ENCODE results near the gene CALU.

The CALU gene

DNA sequence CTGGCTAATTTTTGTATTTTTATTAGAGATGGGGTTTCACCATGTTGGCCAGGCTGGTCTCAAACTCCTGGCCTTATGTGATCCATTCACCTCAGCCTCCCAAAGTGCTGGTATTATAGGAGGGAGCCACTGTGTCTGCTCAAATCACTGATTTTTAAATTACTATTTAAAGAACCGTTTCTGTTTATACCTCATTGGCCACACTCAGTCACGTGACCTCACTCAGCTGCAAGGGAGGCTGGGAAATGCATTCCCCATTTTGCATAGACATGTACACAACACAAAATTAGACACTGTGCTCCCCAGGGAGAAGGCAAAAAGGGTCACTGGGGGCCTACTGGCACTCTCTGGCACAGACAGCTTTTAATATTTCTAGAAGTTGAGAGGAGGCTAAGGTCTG is 13.6 kb upstream of the CALU start:
- no peak for DNase-seq

DNA sequence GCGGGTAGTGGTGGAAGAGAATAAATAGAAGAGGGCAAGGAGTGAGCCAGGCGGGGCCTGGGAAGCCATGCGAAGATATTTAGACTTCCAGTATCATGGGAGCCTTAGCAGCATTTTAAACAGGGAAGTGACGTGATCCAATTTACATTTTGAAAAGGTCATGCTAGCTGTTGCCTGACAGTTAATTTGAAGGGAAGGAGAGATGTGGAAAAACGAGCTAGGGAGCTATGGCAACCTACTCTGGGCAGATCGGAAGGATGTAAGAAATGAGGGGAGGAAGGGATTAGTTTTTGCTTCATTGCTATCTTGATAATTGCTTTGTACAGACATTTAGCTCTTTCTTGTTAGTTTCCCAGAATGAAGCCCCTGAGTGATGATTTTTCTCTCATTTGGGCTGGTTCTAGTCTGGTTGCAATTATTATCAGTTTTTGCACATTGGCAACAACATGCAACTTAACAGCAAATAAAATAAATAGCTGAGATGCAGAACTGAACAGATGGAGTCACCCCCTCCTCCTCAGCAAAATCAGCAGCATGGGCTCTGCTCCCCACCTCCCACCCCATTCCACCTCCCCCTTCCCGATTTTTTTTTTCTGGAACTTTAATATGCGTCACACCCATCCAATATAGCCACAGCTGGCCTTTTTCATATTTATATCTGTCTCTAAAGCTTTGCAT is 13.0 kb upstream of the CALU start:
- no peak for DNase-seq

DNA sequence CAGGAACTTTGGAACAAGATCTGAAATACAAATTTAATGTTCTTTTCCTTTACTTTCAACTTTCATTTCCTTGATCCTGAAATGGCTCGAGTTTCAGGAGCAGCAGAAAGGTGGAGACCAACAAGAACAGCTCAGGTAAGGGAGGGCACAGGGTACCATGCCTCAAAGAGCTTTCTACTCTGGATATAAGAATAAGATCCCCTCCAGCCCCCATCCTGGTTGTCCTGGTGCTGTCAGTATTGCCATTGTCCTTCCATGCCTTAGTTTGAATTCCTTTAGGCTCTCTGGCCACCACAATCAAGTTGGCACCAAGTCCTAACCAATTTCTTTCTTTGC is 12.5 kb upstream of the CALU start:
- no peak for DNase-seq

DNA sequence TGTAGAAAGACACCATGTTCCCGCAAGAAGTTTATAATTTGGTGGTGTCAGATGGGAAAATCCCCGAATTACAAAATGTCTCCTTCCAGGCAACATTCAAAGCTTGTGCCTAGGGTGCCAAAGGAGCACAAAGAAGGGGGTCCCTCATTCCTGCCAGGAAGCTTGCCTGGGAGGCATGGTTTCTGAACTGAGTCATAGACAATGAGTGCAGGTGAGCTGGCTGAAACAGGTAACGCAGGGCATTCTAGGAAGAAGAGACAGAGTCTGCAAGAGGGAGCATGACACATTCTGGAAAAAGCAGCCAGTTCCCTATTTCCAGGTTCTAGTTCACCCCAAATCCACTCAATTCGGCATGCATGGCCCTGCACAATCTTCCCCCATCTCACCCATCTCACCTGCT is 11.9 kb upstream of the CALU start:
- no peak for DNase-seq

DNA sequence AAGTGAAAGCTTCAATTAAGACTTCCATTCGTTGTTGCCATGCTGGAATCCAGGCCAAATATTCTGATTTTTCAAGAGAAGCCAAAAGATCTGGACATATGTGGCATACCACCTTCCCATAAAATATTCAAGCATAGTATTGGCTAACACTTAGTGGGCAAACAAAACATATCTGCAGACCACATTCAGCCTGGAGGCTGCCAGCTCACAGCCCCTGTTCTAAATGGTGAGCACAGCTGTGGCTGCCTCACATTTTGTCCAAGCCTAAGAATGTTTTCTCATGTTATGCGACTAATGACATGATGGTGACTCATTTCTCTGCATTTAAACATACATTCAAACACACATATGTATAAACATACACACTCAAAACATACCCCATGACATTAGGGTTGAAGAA is 10.6 kb upstream of the CALU start:
- no peak for DNase-seq

DNA sequence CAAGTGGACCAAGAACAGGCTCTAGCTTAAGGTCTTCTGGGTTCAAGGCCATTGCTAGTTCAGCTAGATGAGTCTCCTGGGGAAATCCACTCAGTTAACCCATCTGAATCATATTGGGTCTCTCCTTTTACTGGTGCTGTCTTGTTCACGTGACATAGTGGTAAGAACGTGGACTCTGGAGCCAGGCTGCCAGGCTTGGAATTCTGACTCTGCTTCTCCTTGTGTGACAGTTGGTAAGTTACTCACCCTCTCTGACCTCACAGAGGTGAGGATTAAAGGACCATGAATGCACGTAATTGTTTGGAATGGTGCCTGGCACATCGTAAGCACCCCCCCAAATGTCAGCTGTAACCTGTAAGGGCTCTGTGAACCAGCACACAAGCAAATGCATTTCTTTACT is 9.7 kb upstream of the CALU start:
- DNase-seq: no peak

DNA sequence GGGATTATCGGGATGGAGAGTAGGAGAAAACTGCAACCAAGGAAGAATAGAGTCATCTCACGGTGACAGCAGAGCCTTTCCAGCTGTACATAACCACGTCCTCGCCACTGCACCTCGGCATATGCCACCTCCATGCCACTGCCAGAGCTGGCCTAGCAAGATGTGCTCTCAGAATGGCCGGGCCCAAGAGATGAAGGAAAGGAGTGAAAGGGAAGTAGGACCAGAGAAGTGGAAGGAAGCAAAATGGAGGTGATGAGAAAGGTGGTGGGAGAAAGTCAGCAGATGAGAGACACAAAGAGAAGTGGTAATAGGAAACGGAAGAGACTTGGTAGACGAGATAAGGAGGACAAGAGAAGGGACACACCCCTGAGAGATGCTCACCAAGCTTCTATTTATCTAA is 8.0 kb upstream of the CALU start:
- no peak for DNase-seq

DNA sequence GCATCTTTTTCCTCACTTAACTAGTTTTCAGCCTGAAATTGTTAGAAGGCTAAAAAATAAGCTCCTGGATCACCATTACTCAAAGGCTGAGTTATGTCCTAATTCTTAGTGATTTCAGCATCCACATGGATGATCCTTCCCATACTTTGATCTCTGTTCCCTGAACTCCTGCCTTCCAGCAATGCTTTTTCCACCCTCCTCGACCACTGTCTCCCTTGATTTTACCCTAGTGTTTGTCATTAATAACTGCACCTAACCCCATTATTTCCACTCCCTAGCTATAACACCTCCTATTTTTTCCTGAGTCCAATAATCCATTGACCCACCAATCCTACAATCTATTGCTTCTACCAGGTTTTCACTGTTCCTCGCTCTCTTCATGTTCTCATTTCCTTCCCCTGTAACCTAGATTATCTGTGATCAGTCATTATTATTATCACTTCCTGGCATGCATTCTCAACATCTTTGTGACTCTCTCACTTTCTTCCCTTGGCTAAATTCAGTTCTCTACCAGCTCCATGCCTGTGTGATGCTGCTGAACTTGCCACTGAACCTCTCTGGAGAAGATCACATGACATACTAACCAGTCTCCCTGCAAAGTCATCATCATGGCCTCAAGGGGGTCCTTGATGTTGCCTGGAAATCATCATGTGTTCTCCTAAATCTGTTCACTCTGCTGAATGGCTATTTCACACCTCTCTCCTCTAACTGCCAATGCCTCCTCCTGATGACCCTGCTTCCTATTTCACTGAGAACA is 6.5 kb upstream of the CALU start:
- DNase-seq: no peak

DNA sequence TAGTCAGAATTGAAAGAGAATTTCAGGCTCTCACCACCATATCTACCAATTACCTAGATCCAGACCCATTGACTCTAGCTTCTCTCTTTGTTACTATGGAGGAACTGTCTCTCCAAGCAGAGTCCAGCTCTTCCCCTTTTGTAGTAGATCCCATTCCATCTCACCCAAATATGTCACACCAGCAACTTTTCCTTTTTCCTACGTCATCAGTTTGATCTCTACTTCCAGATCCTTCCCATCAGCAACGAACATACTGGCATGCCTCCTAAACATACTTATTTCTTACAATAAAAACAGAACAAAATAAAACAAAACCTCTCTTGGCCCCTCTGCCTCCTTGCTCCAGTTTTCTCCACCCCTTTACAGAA is 5.9 kb upstream of the CALU start:
- no peak for DNase-seq

DNA sequence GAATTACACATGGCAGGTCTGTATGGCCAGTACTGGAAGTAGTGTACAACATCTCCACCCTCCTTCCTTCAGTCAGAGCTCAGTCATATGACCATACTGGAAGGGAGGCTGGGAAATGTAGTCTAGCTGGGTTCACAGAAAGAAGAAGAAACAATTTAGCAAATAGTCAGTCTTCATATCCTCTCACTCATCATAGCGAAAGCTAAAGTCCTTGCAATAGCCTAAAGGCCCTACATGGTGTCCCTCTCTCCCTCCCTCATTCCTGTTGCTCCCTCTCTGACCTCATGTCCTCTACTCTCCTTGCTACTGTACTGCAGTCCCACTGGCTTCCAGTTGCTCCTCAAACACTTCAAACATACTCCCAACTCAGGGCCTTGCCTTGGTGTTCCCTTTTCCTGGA is 4.3 kb upstream of the CALU start:
- DNase-seq: no peak

DNA sequence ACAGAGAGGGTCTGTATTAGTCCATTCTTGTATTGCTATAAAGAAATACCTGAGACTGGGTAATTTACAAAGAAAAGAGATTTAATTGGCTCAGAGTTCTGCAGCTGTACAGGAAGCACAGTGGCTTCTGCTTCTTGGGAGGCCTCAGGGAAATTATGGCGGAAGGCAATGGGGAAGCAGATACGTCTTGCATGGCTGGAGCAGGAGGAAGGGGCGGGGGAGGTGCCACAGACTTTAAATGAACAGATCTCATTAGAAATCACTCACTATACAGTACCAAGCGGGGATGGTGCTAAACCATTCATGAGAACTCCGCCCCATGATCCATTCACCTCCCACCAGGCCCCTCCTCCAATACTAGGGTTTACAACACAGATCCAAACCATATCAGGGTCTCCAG is 3.7 kb upstream of the CALU start:
- DNase-seq: no peak

DNA sequence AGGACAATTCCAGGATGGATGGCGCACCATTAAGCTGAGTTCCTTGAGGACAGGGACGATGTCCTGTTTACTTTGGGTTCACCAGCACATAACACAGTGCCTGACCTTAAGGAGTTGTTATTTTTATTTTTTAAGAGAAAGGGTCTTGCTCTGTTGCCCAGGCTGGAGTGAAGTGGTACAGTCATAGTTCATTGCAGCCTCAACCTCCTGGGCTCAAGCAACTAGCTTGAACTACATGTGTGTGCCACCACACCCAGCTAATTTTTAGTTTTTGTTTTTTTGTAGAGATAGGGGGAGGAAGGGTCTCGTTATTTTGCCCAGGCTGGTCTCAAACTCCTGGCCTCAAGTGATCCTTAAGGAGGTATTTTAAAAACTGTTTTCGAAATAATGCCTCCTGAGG is 1.7 kb upstream of the CALU start:
- no peak for DNase-seq

DNA sequence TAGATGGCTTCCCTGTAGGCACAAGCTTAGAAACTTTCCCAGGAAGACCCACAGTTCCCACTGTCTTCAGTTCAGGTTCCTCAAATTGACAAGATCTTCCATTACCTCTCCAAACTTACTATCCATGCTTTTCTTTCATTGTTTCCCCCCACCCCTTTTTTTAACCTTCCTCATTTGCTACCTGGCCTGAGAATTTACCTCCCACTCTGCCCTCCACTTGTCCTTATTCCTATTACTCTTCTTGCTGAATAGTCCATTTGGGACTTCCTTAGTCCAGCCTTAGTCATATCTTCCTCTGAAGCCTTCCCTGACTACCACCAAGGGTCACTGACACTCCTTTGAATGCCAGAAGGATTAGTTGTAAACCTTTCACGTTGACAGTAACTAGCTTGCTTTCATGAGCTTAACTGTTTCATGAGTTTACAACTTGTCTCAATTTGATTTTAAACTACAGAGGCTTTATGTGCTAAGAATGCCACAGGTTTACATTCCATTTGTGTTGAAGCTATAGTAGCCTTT is 1.2 kb upstream of the CALU start:
- DNase-seq: no peak

DNA sequence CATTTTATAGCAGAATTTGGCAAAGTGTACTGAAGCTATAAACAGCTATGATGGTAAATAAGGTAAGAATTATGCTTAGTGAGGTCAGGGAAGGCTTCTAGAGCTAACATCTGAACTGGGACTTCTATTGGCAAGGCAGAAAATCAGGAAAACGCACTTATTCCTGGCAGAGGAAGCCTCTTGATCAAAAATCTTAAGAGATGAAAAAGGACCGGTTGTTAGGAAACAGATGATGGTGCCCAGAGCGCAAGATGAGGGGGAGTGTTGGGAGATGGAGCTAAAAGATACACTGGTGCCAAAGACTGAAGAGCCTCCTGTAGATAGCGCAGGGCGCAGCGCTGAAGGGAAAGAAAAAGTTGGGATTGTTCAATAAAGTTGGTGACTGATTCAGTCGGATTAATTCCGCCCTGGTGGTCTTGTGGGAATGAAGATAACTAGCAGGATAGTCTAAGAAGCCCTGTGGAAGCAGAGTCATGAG is 550 bp upstream of the CALU start:
- DNase-seq: peak; percentile 84

DNA sequence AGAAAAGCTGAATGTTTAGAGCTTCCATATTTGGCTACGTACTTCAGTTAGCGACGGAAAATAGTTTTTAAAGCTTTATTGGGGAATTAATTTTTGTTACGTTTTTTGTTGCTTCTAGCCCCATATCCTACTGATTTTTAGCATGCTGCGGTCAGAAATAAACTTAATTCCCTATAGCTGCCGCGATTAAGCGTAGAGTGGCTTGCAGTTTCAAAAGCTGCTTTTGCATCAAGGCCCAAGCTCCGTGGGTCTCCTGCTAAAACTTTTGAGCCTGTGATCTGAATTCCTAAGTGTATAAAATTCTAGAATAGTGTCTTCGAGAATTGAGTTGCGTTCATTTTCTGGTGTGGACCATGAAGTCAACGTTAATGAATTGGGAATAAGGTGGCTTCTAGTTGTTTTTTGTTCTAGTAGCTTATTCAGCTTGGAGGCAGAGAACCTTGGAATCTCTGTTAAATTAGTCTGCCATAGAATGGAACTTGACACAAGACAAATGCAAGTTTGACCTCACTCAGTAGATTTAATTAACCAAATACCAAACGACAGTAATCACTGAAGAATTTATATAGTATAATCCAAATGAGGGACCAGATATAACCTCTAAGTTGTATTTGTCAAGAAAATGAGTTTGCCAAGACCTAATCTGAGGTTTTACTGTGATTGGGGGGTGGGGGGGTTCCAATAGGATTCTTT is 977 bp downstream of the CALU start:
- DNase-seq: no peak

DNA sequence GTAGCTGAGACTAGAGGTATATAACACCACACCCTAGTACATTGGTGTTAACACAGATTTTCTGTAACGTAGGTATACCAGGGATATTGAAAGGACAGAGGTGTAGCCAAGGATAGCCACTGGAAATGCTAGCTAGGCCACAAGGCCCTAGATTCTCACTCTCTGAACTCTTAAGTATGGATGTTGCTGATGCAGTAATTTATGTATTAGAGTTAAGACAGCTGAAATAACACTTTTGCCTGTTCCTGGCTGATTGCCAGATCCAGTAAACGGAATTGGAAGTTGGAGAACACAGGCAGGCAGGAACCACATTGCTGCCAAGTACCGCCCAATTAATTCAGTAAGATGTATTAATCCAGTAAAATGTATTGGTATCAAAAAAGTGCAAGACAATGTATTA is 1.8 kb downstream of the CALU start:
- DNase-seq: no peak

DNA sequence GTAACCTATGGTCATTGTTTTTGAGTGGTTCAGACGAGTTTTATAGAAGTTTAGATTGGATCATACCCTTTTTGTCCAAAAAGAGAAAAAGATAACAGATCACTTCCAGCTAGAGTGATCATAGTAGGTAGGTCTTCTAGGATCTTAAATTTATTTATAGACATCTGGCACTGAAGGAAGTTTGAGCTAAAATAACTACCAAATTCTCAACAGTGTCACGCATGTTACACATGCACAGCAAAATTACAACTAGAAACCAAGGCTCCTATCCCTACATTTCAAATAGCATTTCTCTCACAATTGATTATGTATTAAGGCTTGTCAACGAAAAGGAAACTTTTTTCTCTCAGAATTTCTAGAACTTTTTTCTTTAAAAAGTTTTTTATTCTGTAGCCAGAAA is 2.3 kb downstream of the CALU start:
- DNase-seq: no peak

DNA sequence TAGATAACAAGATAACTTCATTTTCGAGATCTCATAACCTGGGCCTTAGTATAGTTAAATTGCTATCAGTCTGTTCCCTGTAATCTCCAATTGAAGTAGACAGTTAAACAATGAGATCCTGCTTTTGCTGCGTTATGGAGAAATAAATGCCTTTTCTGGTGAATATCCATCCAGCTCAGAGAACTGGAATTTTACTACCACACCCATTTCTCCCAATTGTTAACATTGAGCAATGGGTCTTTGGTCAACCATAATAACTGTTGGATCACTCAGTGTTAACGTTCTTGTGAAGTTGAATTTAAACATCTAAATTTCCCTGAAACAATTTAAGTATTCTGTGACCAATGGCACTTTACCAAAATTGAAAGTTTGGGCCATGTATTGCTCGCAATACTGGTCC is 3.0 kb downstream of the CALU start:
- DNase-seq: no peak

DNA sequence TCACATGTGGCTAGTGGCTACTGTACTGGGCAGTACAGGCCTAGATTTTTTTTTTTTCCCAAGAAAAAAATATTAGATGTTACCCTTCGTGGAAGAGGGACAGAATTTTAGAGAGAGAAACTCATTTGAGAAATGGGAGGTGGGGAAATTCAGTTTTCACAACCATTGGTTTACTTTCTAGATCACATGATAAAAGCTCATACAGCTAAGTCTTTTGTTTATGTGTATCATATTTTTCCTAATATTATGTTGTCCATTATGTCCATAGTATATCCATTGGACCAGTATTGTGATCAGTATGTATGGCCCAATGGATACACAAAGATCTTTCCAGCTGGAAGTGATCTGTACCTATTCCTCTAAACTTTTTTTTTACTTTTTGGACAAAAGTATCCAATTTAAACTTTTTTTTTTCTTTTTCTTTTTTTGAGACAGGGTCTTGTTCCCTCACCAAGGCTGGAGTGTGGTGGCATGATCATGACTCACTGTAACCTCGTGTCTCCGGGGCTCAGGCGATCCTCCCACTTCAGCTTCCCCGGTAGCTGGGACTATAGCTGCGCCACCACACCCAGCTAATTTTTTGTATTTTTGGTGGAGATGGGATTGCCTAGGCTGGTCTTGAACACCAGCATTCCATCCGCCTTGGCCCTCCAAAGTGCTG is 4.1 kb downstream of the CALU start:
- DNase-seq: no peak

DNA sequence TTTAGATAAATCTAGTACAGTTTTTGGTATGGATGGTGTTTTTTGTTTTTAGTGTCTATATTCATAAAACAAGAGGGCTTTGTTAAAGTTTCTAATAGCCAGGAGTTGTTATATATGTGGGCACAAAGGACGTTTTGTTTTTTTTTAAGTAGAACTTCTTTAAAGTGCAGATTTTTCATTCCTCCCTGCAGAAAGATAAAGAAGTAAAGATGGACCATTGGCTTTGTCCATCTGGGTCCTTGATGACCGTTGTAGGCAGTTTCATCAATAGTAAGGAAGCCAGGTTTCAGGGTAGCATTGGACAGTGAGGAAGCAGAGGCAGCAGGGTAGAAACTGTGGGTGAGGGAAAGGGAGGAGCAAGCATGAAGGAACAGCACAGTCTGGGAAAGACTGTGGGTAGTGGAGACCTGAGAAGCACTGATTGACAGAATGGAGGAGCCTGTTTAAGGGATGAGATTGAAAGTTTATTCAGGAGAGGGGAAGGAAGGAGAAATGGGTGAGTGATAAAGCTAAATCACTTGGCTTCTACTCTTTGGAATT is 5.3 kb downstream of the CALU start:
- DNase-seq: no peak

DNA sequence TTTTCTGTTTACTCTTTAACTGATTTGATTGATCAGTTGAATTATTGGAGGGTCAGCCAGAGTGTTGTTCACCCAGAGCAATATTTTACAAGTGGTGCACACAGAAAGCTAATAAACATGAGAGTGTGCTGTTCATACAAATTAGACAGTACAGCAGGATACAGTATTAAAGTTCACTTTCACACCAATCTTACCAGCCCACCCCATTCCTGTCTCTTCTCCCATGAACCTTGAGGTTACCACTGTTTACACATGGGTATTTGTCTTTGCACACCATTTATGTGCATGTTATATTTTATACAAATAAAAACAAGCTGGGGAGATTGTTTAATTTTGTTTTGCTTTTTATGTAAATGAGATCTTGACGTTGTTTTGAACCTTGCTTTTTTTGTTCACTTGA is 6.5 kb downstream of the CALU start:
- no peak for DNase-seq

DNA sequence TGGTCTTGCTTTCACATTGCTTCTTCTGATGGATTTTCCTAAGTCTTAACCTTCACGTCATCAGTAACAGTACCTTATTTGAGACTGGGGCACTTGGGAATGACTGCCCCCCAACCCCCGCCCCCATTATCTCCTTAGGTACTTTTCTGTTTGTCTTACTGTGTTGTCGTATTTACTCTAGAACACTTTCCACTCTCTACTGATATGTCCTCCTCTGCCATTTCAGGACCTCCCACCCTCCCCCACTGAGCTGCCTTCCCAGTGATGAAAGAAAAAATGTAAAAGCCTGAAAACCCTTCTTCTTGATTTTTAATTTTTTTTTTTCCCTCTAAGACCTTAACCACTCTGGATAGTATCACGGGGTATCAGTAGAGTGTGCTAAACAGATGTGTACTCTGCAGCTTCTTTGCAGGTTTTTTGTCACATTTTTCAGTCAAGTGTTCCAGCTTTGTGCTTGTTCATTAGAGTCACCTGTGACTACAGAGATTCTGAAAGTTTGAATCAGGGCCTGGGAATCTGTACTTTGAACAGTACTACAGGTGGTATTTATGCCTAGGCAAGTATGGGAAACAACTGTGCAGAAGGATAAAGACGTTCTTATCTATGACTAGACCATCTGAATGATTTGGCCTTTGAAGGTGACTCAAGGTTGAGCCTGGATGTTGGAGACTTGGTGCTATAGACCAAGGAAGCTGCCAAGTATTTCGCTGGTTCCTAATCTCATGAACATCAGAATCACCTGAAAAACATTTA is 8.3 kb downstream of the CALU start:
- DNase-seq: no peak

DNA sequence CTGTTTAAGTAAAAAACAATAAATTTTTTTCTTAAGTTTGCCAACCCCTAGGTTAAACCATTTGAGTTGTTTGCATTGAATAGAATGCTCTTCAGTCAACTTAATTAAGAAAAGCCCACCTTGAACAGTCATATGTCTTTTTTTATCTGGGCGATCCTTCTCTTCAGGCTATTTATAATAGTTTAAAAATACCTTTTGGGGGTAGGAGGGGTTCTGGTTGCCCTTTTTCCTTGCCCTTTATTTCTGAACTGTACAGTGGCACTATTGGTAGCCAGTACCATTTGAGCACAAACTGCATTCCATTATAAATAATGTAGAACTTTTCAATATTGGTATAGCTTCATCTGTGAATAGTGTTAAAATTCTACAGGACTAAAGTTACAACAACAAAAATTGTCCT is 13.1 kb downstream of the CALU start:
- no peak for DNase-seq
